ENCODE measurements around the gene MICAL2. TPM values are rescaled to one million over a fixed set of nuclear protein-coding genes. Genes with fewer than 3 reads are reported as not detected.

The MICAL2 gene
- total RNA-seq: 10 to 100 TPM; 20.4 to 38.8 (median 27.1) TPM
- polyA plus RNA-seq: 1 to 10 TPM; 4.8 to 5.4 TPM

- FAIRE-seq: no peak
- H3K36me3 ChIP-seq: no peaks in the 10 kb centered on the region
- TF ChIP-seq CTCF (IDR thresholded peaks at IDR 0.05): no peak
- DNase-seq: peak; percentile 84 to 94 (median 89)
- H3K4me3 ChIP-seq: peak within 1 kb of the TSS; percentile 78 to 84 (median 81)
- WGBS, 2 donors: 0 to 1% methylated on average over 38 to 56 of the region's 56 CpGs
- H3K27me3 ChIP-seq: no peaks in the 10 kb centered on the region
- H3K9me3 ChIP-seq: no peaks in the 10 kb centered on the region
- intact Hi-C loops (cut with DNase I): no loop called here
- peak; percentile 97 to 99 (median 98) for ATAC-seq
- peak within 1 kb of the TSS; percentile 16 to 58 (median 48) for H3K27ac ChIP-seq
- no peaks in the 10 kb centered on the region for H3K4me1 ChIP-seq
Measured at GRCh38 chr11:12110201-12110713, at the start of gene MICAL2. MICAL2 (plus strand) TSS chr11:12110590; CDS start chr11:12162156, 51,566 bp downstream.

GRCh38 chr11:12061851-12062560 is 48.4 kb upstream of the MICAL2 start:
- FAIRE-seq: no peak
- Histone ChIP-seq H3K36me3 (no peaks in the 10 kb centered on the region), H3K9me3 (no peaks in the 10 kb centered on the region), H3K27ac (no peak overlapping the region), H3K27me3 (no peaks in the 10 kb centered on the region), H3K4me1 (peaks cover 0 to 2% (median 0%) of the 10 kb centered on the region in 3 donors), H3K4me3 (no peak overlapping the region)
- ATAC-seq: no peak
- 77 to 87% methylated on average over 9 of the region's 9 CpGs for WGBS, 2 donors
- no peak for TF ChIP-seq CTCF (IDR thresholded peaks at IDR 0.05)
- peak in 1 of 6 donors; percentile 21 for DNase-seq
- intact Hi-C loops (cut with DNase I): no loop called here

- H3K9me3 ChIP-seq: no peaks in the 10 kb centered on the region
- no peaks in the 10 kb centered on the region for H3K27me3 ChIP-seq
- no peak for ATAC-seq
- DNase-seq: no peak
- peaks cover 0 to 2% (median 0%) of the 10 kb centered on the region in 3 donors for H3K4me1 ChIP-seq
- H3K36me3 ChIP-seq: no peaks in the 10 kb centered on the region
- 87% methylated on average over 2 of the region's 2 CpGs for WGBS, 2 donors
- intact Hi-C loops (cut with DNase I): no loop called here
- no peak overlapping the region for H3K27ac ChIP-seq
- no peak for FAIRE-seq
- no peak overlapping the region for H3K4me3 ChIP-seq
- TF ChIP-seq CTCF (IDR thresholded peaks at IDR 0.05): no peak
Measured at GRCh38 chr11:12063251-12063650, 47.1 kb upstream of the MICAL2 start.

GRCh38 chr11:12064136-12064953 is 46.0 kb upstream of the MICAL2 start:
- FAIRE-seq (no peak), ATAC-seq (no peak), DNase-seq (peak in 1 of 6 donors; percentile 2)
- H3K36me3 ChIP-seq: no peaks in the 10 kb centered on the region
- intact Hi-C loops (cut with DNase I): no loop called here
- H3K9me3 ChIP-seq: no peaks in the 10 kb centered on the region
- WGBS, 2 donors: 79 to 84% methylated on average over 7 of the region's 7 CpGs
- H3K27me3 ChIP-seq: no peaks in the 10 kb centered on the region
- H3K4me3 ChIP-seq: no peak overlapping the region
- no peak overlapping the region for H3K27ac ChIP-seq
- no peak for TF ChIP-seq CTCF (IDR thresholded peaks at IDR 0.05)
- peaks cover 0 to 2% (median 0%) of the 10 kb centered on the region in 3 donors for H3K4me1 ChIP-seq
